HS-27A (cell line): Measurements from ENCODE around the gene RAX2.

Experiments
- DNase-seq: peaks from one replicate; pipeline ENCODE4 v3.0.0-alpha.2; 2012; ENCODE audit warnings: low read depth, missing footprints

The RAX2 gene

GRCh38 chr19:3725640-3726310, 46.3 kb downstream of the RAX2 start:
- no peak for DNase-seq

GRCh38 chr19:3725121-3725520, 46.9 kb downstream of the RAX2 start:
- DNase-seq: no peak

GRCh38 chr19:3723883-3724282, 48.1 kb downstream of the RAX2 start:
- DNase-seq: no peak

GRCh38 chr19:3723110-3723488, 48.9 kb downstream of the RAX2 start:
- no peak for DNase-seq

GRCh38 chr19:3722443-3723109, 49.5 kb downstream of the RAX2 start:
- DNase-seq: no peak

- DNase-seq: no peak
These were observed 50.1 kb downstream of the RAX2 start for GRCh38 chr19:3721887-3722442.

GRCh38 chr19:3721131-3721886, 50.7 kb downstream of the RAX2 start:
- DNase-seq: no peak

GRCh38 chr19:3720349-3720917, 51.6 kb downstream of the RAX2 start:
- DNase-seq: no peak

GRCh38 chr19:3719868-3720267, 52.2 kb downstream of the RAX2 start:
- no peak for DNase-seq
